Pulmonary artery endothelial cell (primary cell): Measurements from ENCODE around the gene PPP1R11. TPM values are rescaled to one million over a fixed set of nuclear protein-coding genes. Genes with fewer than 3 reads are reported as not detected.

Experiments used
- DNase-seq: peaks from one replicate; pipeline ENCODE4 v3.0.0-alpha.2; 2011; ENCODE audit warnings: low read depth, low spot score
- total RNA-seq: library from RNA; depleted of rRNA; stranded (reverse); fragments of >200 nt; gene quantifications from 2 replicates; pipeline ENCODE4 v1.2.3, GENCODE V29; 2014

PPP1R11 gene
- total RNA-seq, 1 donor from 2014 or later: 11.5 TPM

- DNase-seq: no peak
These were observed 5.0 kb upstream of the PPP1R11 start for GRCh38 chr6:30061858-30062458.

- DNase-seq: no peak
These were observed 4.4 kb upstream of the PPP1R11 start for GRCh38 chr6:30062471-30063178.

GRCh38 chr6:30063315-30063714 is 3.7 kb upstream of the PPP1R11 start:
- no peak for DNase-seq

- no peak for DNase-seq
These were observed 916 bp upstream of the PPP1R11 start for GRCh38 chr6:30066082-30066481.

- no peak for DNase-seq
These were observed 602 bp downstream of the PPP1R11 start for GRCh38 chr6:30067460-30068139.

GRCh38 chr6:30071081-30071818 is 4.3 kb downstream of the PPP1R11 start:
- DNase-seq: no peak

GRCh38 chr6:30071858-30072257 is 4.9 kb downstream of the PPP1R11 start:
- DNase-seq: no peak

GRCh38 chr6:30073489-30074235 is 6.7 kb downstream of the PPP1R11 start:
- DNase-seq: no peak

GRCh38 chr6:30074331-30075093 is 7.5 kb downstream of the PPP1R11 start:
- DNase-seq: no peak

GRCh38 chr6:30075094-30075789 is 8.2 kb downstream of the PPP1R11 start, which contains the start of gene RNF39:
RNF39 (minus strand) TSS chr6:30075769; CDS start chr6:30075585, 184 bp downstream.
- no peak for DNase-seq

GRCh38 chr6:30075790-30076732 is 9.1 kb downstream of the PPP1R11 start:
- no peak for DNase-seq

- DNase-seq: no peak
These were observed 10.2 kb downstream of the PPP1R11 start for GRCh38 chr6:30077218-30077617.

- no peak for DNase-seq
These were observed 20.9 kb downstream of the PPP1R11 start for GRCh38 chr6:30087876-30088275.

- DNase-seq: no peak
These were observed 24.8 kb downstream of the PPP1R11 start for GRCh38 chr6:30091577-30092381.

- DNase-seq: no peak
These were observed 26.0 kb downstream of the PPP1R11 start for GRCh38 chr6:30092852-30093543.

GRCh38 chr6:30093951-30094661 is 27.1 kb downstream of the PPP1R11 start:
- DNase-seq: no peak

- no peak for DNase-seq
These were observed 29.8 kb downstream of the PPP1R11 start for GRCh38 chr6:30096829-30097228.
